Mononuclear cell (primary cell): ENCODE results near the gene PLEKHA6. TPM values are rescaled to one million over a fixed set of nuclear protein-coding genes. Genes with fewer than 3 reads are reported as not detected.
"Not testable (repeated sequence)": the region's sequence is repeated elsewhere in the genome, so short reads cannot be mapped to it uniquely, and the experiment has no call there.

ENCODE experiments used
- H3K27me3 ChIP-seq: 2 replicates; pipeline ENCODE4 v1.6.0; 2011; ENCODE audit warnings: low read length, control low read depth; ENCODE audit not compliant: insufficient read depth
- H3K4me1 ChIP-seq: 2 replicates; pipeline ENCODE4 v1.5.1; 2011; ENCODE audit warnings: mild to moderate bottlenecking, low read length, control low read depth; ENCODE audit not compliant: insufficient read depth
- H3K4me3 ChIP-seq: 2 replicates; pipeline ENCODE4 v1.5.1; 2011; ENCODE audit warnings: mild to moderate bottlenecking, low read length, moderate library complexity
- H3K9me3 ChIP-seq: 2 replicates; pipeline ENCODE4 v1.5.1; 2011; ENCODE audit warnings: low read depth, mild to moderate bottlenecking, control low read depth, low read length
- total RNA-seq: library from RNA; depleted of rRNA; stranded (reverse); fragments of >200 nt; gene quantifications from one replicate; pipeline ENCODE4 v1.2.3, GENCODE V29; 2012

Gene PLEKHA6
- total RNA-seq, 1 donor: under 0.01 TPM

GRCh38 chr1:204323887-204324286 lies 35.8 kb downstream of the PLEKHA6 start:
- Histone ChIP-seq H3K9me3 (no peaks in the 10 kb centered on the region), H3K4me3 (no peak overlapping the region), H3K4me1 (no peaks in the 10 kb centered on the region), H3K27me3 (no peaks in the 10 kb centered on the region)

GRCh38 chr1:204322339-204322868 lies 37.3 kb downstream of the PLEKHA6 start:
- Histone ChIP-seq H3K4me1 (no peaks in the 10 kb centered on the region), H3K9me3 (no peaks in the 10 kb centered on the region), H3K4me3 (no peak overlapping the region), H3K27me3 (no peaks in the 10 kb centered on the region)

- H3K4me1 ChIP-seq: no peaks in the 10 kb centered on the region
- no peaks in the 10 kb centered on the region for H3K27me3 ChIP-seq
- H3K9me3 ChIP-seq: no peaks in the 10 kb centered on the region
- no peak overlapping the region for H3K4me3 ChIP-seq
Observed at GRCh38 chr1:204321665-204322064, 38.1 kb downstream of the PLEKHA6 start.

- Histone ChIP-seq H3K27me3 (no peaks in the 10 kb centered on the region), H3K9me3 (no peaks in the 10 kb centered on the region), H3K4me1 (no peaks in the 10 kb centered on the region), H3K4me3 (no peak overlapping the region)
Observed at GRCh38 chr1:204321051-204321450, 38.7 kb downstream of the PLEKHA6 start.

- H3K4me3 ChIP-seq: no peak overlapping the region
- H3K4me1 ChIP-seq: no peaks in the 10 kb centered on the region
- no peaks in the 10 kb centered on the region for H3K27me3 ChIP-seq
- no peaks in the 10 kb centered on the region for H3K9me3 ChIP-seq
Observed at GRCh38 chr1:204320382-204320804, 39.3 kb downstream of the PLEKHA6 start.

- Histone ChIP-seq H3K27me3 (no peaks in the 10 kb centered on the region), H3K4me1 (no peaks in the 10 kb centered on the region), H3K9me3 (no peaks in the 10 kb centered on the region), H3K4me3 (no peak overlapping the region)
Observed at GRCh38 chr1:204319462-204319861, 40.3 kb downstream of the PLEKHA6 start.

GRCh38 chr1:204319027-204319426 lies 40.7 kb downstream of the PLEKHA6 start:
- Histone ChIP-seq H3K4me3 (no peak overlapping the region), H3K9me3 (no peaks in the 10 kb centered on the region), H3K27me3 (no peaks in the 10 kb centered on the region), H3K4me1 (no peaks in the 10 kb centered on the region)

- Histone ChIP-seq H3K4me3 (no peak overlapping the region), H3K27me3 (no peaks in the 10 kb centered on the region), H3K4me1 (no peaks in the 10 kb centered on the region), H3K9me3 (no peaks in the 10 kb centered on the region)
Observed at GRCh38 chr1:204318324-204318723, 41.4 kb downstream of the PLEKHA6 start.

GRCh38 chr1:204317170-204317569 lies 42.6 kb downstream of the PLEKHA6 start:
- Histone ChIP-seq H3K27me3 (no peaks in the 10 kb centered on the region), H3K4me3 (no peak overlapping the region), H3K4me1 (no peaks in the 10 kb centered on the region), H3K9me3 (no peaks in the 10 kb centered on the region)

GRCh38 chr1:204316164-204316563 lies 43.6 kb downstream of the PLEKHA6 start:
- Histone ChIP-seq H3K4me3 (no peak overlapping the region), H3K27me3 (no peaks in the 10 kb centered on the region), H3K4me1 (no peaks in the 10 kb centered on the region), H3K9me3 (no peaks in the 10 kb centered on the region)

GRCh38 chr1:204314893-204315658 lies 44.7 kb downstream of the PLEKHA6 start:
- Histone ChIP-seq H3K27me3 (no peaks in the 10 kb centered on the region), H3K4me1 (no peaks in the 10 kb centered on the region), H3K9me3 (no peaks in the 10 kb centered on the region), H3K4me3 (no peak overlapping the region)

GRCh38 chr1:204314171-204314892 lies 45.4 kb downstream of the PLEKHA6 start:
- H3K27me3 ChIP-seq: no peaks in the 10 kb centered on the region
- no peaks in the 10 kb centered on the region for H3K4me1 ChIP-seq
- H3K9me3 ChIP-seq: no peaks in the 10 kb centered on the region
- H3K4me3 ChIP-seq: no peak overlapping the region

GRCh38 chr1:204313675-204314074 lies 46.1 kb downstream of the PLEKHA6 start:
- Histone ChIP-seq H3K4me1 (no peaks in the 10 kb centered on the region), H3K9me3 (no peaks in the 10 kb centered on the region), H3K4me3 (no peak overlapping the region), H3K27me3 (no peaks in the 10 kb centered on the region)

GRCh38 chr1:204310970-204311369 lies 48.8 kb downstream of the PLEKHA6 start:
- not testable (repeated sequence) for H3K9me3 ChIP-seq, H3K4me3 ChIP-seq

GRCh38 chr1:204308023-204308628 lies 51.6 kb downstream of the PLEKHA6 start:
- H3K9me3 ChIP-seq: no peaks in the 10 kb centered on the region
- no peak overlapping the region for H3K4me3 ChIP-seq
- no peaks in the 10 kb centered on the region for H3K27me3 ChIP-seq
- no peaks in the 10 kb centered on the region for H3K4me1 ChIP-seq

More at GRCh38 chr1:204310970-204311369, 48.8 kb downstream of the PLEKHA6 start:
- not testable (repeated sequence) for H3K4me1 ChIP-seq, H3K27me3 ChIP-seq
